ENCODE measurements around the gene TLR6.

The TLR6 gene

DNA sequence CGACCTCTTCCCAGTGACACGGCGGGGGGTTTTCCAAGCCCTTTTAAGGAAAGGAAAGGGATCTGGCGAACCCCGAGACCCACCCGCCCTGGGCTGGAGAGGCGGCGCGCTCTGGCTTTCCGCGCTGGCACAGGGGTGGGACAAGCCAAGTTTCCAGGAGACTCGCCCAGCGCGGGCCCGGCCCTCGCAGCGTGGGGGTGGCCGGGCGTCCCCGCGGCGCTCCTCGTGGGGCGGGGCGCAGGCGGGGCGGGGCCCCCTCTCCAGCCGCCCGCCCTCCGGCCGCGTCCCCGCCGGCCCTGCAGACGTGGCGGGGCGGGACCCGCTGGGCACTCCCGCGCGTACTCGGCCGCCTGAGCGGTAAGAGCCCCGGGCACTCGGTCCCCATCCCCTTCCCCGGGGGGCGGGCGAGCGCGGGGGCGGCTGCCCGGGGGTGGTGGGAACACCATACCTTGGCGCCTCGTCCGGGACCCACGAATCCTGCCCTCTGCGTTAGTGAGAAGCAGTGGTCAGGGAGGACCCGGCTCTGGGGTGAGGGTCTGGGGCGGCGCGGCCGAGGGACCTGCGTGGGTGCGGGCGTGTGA, 11.0 kb upstream of the TLR6 start, which contains the start of gene FAM114A1:
FAM114A1 (plus strand) TSS at position 329 of the 581 bp plus-strand sequence. CDS start 10,273 bp downstream, outside the sequence.
- DNase-seq, result peak; percentile 19

- DNase-seq, result no peak
Observed at GRCh38 chr4:38866973-38867477, 10.4 kb upstream of the TLR6 start.

DNA sequence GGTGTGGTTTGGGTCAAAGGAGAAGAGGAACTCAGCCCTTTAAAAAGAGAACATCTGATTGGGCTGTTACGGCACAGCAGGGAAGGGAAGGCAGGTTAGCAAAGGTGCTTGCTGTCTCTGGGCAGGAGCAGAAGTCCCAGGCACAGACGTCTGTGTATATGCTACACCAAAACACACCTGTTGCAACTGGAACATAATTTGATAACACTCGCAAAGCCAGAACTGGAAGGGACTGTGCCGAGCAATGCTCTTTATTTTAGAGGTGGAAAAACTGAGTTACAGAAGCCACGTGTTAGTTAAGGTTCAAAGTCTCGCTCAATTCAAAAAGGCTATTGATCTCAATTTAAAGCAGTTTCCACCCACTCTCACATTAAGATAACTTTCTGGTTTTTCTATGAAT, 8.8 kb upstream of the TLR6 start:
- no peak for DNase-seq

DNA sequence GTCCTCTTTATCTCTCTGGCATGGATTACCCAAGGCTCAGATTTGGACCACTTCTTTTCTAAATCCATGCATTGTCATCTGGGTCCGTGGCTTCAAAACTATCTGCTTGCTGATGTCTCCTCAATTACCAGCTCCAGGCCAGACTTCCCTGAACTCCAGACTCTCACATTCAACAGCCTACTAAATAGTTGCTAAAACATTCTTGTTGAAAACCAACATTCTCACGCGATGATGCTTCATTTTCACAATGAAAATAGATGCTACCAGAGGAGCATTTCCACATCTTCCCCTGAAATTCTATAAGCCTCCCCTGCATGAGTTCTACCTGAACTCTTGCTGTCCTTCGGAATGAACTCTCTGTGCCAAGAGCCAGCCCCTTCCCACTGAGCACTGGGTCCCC, 5.2 kb upstream of the TLR6 start:
- DNase-seq, result no peak

- peak; percentile 42 for DNase-seq
Observed at GRCh38 chr4:38860788-38861424, 4.3 kb upstream of the TLR6 start.

- no peak for DNase-seq
Observed at GRCh38 chr4:38859501-38859900, 2.9 kb upstream of the TLR6 start.

- no peak for DNase-seq
Observed at GRCh38 chr4:38858097-38858420, 1.4 kb upstream of the TLR6 start.

- DNase-seq, result no peak
Observed at GRCh38 chr4:38857354-38858096, 908 bp upstream of the TLR6 start.

DNA sequence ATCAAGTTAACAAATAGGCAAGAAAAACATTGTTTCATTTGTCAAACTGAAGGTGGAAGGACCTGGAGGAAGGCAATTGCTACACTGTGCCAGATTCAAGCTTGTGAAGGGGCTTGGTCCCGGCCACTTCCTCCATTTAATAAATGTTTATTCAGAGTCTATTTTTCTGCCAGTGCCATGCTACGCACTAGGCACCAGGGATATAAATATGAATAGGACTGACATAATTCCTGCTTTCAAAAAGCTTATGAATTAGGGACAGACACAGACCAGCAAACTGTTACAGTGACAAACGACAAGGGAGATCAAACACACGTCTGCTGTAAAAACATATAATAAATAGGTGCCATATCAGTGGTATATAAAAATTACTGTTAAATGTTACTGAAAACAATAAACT, 571 bp downstream of the TLR6 start:
- no peak for DNase-seq

GRCh38 chr4:38855466-38855865, 1.2 kb downstream of the TLR6 start:
- no peak for DNase-seq

DNA sequence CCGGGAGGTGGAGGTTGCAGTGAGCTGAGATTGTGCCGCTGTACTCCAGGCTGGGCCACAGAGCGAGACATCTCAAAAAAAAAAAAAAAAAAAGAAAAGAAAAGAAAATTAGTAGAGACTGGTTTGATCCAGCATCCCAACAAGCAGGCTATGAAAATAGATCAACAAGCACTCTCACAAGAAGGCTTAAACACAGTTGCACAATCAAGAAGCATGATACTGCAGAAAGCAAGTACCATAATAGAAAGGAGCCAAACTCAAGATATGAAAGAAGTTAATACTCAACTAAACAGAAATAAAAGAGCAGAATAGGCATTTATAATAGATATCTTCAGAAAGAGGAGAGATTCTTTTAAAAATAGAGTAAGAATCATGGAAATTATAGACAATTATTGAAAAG, 10.6 kb downstream of the TLR6 start:
- no peak for DNase-seq

DNA sequence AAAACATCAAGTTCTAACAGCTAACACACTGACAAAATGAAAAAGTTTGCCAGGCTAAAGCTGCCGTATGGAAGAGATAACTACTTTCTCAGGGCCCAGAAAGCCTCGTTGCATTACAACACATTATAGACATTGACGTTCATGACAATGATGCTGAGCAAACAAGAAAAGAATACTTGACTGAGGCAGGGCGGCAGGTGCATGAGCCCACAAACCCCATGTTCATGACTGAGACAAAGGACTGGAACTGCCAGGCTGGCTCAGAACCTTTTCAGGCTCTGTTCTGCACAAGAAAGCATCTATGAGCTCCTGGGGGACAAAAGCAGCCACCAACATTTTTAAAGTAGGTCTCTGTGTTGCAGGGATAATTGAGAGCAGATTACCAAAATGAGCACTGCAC, 13.6 kb downstream of the TLR6 start:
- DNase-seq, result no peak

DNA sequence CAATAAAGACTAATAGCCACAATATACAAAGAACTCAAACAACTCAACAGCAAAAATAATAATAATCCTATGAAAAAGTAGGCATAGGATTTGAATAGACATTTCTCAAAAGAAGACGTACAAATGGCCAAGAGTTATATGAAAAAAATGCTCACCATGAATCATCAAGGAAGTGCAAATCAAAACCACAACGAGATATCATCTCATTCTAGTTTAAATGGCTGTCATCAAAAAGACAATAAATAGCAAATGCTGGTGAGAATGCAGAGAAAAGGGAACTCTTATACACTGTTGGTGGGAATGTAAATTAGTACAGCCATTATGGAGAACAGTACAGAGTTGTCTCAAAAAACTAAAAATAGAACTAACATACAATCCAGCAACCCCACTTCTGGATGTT, 18.8 kb downstream of the TLR6 start:
- DNase-seq, result no peak

DNA sequence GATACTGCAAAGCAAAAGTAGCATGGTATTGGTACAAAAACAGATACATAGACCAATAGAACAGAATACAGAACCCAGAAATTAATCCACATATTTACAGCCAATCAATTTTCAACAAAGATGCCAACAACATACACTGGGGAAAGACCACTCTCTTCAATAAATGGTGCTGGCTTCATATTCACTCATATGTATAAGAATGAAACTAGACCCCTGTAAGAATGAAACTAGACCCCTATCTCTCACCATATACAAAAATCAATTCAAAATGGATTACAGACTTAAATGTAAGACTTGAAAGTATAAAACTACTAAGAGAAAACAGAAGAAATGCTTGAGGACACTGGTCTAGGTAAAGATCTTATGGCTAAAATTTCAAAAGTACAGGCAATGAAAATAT, 19.3 kb downstream of the TLR6 start:
- no peak for DNase-seq

GRCh38 chr4:38834570-38834969, 22.0 kb downstream of the TLR6 start:
- DNase-seq, result no peak

GRCh38 chr4:38832624-38833528, 23.7 kb downstream of the TLR6 start:
- DNase-seq, result no peak

GRCh38 chr4:38832206-38832605, 24.4 kb downstream of the TLR6 start:
- DNase-seq, result no peak

- no peak for DNase-seq
Observed at GRCh38 chr4:38831653-38832052, 25.0 kb downstream of the TLR6 start.

DNA sequence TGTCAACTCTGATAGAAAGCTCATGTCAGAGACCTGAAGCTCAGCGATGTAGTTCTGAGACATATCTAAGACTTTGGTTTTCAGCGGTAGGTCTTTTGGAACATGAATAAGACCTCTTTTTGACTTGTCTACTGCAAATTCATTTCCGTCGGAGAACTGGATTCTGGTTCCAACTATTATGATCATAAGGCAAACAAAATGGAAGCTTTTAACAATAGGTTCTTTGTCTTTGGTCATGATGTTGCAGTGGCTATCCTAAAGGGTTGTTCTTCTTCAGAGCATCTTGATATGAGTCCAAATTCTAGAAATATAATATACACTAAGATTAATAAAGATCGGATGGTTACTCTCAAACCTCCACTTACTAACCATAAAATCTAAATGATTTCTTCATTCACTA, 27.4 kb downstream of the TLR6 start:
- DNase-seq, result no peak

DNA sequence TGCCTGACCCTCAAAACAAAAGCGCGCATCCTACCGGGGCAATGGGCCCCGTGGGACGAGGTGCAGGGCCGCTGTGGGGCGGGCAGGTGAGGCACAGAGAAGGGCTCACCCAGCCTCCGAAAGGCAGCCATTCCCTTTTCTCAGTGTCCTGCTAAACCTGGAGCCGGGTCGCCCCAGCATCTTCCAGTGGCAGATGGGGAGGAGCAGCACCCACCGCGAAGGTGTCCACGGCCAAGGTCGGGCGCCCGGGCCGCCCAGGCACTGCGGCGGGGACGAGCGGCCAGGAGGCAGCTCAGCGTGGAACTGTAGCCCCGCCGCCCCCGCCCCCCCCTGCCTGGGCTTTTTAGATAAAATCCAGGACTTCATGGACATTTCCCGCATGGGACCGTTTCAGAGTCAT, 32.9 kb downstream of the TLR6 start:
- no peak for DNase-seq

DNA sequence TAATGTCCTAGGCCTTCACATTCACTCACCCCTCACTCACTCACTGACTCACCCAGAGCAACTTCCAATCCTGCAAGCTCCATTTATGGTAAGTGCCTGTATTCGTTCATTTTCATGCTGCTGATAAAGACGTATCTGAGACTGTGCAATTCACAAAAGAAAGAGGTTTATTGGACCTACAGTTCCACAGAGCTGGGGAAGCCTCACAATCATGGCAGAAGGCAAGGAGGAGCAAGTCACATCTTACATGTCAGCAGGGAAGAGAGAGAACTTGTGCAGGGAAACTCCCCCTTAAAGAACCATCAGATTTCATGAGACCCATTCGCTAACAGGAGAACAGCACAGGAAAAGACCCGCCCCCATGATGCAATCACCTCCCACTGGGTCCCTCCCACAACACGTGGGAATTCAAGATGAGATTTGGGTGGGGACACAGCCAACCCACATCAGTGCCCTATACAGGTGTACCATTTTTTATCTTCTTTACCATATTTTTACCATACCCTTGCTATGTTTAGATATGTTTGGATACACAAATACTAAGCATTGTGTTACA, 33.8 kb downstream of the TLR6 start:
- DNase-seq, result no peak

DNA sequence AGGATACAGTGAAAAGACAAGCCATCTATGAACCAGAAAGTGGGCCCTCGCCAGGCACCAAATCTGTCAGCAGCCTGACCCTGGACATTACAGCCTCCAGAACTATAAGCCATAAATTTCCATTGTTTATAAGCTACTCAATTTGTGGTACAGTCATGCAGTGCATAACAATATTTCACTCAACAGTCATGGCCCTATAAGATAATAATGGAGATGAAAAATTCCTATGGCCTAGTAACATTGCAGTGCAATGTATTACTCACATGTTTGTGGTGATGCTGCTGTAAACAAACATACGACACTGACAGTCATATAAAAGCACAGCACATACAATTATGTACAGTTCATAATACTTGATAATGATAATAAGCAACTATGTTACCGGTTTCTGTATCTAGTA, 34.9 kb downstream of the TLR6 start:
- DNase-seq, result no peak

All from activated CD8-positive, alpha-beta memory T cell treated with anti-CD3 and anti-CD28 coated beads, Interleukin-2, amount 50 U/mL, for 4 hours (primary cell).